GM10266 (cell line): ENCODE measurements around the gene RBMS3.

Experiments used
- DNase-seq: peaks from one replicate; pipeline ENCODE4 v3.0.0; 2012; ENCODE audit errors: extremely low spot score
- CTCF ChIP-seq: IDR thresholded peaks from 2 replicates; pipeline ENCODE4 v1.5.1; 2012; ENCODE audit warnings: mild to moderate bottlenecking, low read depth; ENCODE audit not compliant: control insufficient read depth, insufficient read depth; ENCODE audit errors: missing control alignments

The RBMS3 gene

GRCh38 chr3:29686889-29687592 lies 406.2 kb downstream of the RBMS3 start:
- TF ChIP-seq CTCF: no peak
- peak; percentile 53 for DNase-seq

- DNase-seq: no peak
- TF ChIP-seq CTCF: no peak
These were observed 409.9 kb downstream of the RBMS3 start for GRCh38 chr3:29690686-29691353.

GRCh38 chr3:29693863-29694262 lies 413.0 kb downstream of the RBMS3 start:
- TF ChIP-seq CTCF: no peak

GRCh38 chr3:29694331-29694730 lies 413.5 kb downstream of the RBMS3 start:
- DNase-seq: no peak
- no peak for TF ChIP-seq CTCF

More at GRCh38 chr3:29693863-29694262, 413.0 kb downstream of the RBMS3 start:
- no peak for DNase-seq

GRCh38 chr3:29694783-29695182 lies 413.9 kb downstream of the RBMS3 start:
- no peak for DNase-seq
- no peak for TF ChIP-seq CTCF

DNA sequence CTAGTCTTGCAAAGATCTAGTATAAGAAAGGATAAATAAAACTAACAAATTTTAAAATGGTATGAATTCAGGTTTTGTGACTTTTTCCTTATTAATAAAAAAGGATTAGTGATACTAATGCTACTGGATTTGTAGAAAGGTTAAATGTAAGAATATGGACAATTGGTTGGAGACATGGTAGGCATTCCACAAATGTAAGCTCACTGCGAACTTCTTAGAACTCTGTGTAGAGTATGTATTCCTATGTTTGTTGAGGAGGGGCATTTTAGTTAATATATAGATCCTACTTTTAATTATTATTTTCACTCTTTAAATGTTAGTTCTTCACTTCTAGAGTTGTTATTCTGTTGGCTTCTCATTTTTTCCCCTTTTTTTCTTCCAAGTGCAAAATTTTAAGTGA lies 414.3 kb downstream of the RBMS3 start:
- DNase-seq: no peak
- no peak for TF ChIP-seq CTCF

GRCh38 chr3:29695643-29696198 lies 414.9 kb downstream of the RBMS3 start:
- TF ChIP-seq CTCF: no peak
- no peak for DNase-seq
